Measurements from ENCODE around the gene TTF2.

Gene TTF2

DNA sequence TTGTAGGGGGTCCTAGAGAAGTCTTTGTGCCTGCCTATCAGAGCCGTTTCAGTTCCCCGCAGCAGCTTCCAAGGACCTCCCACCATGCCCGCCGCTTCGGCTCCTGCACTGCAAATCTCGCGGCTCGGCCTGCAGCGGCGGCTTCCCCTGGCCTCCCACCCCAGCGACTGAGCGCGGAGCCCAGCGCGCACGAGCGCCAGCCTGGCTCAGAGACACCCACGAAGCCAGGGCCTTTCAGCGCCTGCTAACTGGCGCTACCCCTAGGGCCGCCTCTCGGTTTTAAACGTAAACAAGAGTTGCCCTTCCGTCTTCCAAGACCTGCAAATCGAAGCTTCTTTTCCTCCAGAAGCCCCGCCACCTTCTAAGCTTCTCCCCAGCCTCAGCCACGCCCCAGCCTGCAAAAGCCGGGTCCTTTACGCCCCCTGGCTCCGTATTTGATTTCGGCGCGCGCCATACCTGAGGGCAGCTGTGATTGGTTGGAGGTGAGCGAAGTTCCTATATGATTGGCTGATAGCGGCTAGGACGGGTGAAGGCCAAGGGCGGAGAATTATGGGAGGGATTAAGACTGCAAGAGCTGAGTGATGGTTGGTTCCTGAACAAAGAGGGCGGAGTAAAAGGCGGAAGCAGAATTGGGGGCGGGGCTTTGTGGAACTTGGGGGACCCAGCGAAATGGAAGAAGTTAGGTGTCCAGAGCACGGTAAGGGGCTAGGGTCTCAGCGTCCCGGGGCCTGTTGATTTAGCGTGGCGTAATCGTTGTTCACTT, at the start of gene TTF2:
TTF2 (plus strand) TSS at position 649 of the 763 bp plus-strand sequence; CDS start at position 670, 21 bp downstream.
- peak; percentile 79 to 98 (median 88) for DNase-seq
- intact Hi-C loops (cut with DNase I), result loop anchor here (5.0 kb wide), 1 partner anchor 488 kb away; the partner anchor contains the start of gene CD58

DNA sequence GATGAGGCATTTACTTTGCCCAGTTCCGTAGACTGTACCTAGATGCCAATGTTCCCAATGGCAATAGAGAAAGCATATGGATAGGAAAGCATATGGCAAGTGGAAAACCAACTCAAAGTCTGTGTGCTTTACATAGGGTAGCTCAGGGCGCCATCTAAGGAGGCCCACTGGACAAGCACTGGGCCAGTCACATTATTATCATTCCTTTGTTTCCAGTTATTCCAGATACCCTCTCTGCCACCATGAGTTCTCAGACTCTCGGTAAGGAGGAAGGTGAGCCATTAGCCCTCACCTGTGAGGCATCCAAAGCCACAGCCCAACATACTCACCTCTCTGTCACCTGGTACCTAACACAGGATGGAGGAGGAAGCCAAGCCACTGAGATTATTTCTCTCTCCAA, 48.8 kb upstream of the TTF2 start:
- intact Hi-C loops (cut with DNase I), result no loop called here
- DNase-seq, result no peak

DNA sequence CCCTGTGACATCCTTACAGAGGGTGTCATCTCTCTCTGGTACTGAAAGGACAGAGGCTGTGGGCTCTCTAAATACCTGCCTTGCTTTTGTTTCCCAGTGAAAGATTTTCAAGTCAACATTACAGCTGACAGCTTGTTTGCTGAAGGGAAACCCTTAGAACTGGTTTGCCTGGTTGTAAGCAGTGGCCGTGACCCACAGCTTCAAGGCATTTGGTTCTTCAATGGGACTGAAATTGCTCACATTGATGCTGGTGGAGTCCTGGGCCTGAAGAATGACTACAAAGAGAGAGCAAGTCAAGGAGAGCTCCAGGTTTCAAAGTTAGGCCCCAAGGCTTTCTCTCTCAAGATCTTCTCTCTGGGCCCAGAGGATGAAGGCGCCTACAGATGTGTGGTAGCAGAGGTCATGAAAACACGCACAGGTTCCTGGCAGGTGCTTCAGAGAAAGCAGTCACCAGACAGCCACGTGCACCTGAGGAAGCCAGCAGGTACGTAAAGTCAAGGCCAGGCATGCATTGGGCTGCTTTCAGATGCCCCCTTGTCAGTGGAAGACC, 46.7 kb upstream of the TTF2 start:
- DNase-seq, result no peak
- intact Hi-C loops (cut with DNase I), result no loop called here

DNA sequence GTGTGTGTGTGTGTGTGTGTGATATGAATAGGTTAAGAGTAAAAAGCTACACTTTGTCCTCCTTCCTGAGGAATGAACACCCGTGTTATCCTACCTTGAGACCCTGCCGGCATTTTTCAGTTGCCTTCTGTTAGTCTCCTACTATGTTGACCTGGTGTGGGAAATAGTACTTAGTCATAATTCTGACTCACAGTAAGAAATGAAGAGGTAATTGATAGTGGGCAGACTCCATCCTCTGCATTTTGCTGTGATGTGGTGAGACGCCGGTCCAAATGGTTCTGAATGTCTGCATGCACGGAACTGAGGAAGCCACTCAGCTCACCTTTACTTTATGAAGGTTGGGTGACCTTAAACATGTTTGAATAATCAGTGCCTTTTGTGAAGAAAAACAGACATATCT, 45.9 kb upstream of the TTF2 start:
- DNase-seq, result no peak
- intact Hi-C loops (cut with DNase I), result no loop called here

DNA sequence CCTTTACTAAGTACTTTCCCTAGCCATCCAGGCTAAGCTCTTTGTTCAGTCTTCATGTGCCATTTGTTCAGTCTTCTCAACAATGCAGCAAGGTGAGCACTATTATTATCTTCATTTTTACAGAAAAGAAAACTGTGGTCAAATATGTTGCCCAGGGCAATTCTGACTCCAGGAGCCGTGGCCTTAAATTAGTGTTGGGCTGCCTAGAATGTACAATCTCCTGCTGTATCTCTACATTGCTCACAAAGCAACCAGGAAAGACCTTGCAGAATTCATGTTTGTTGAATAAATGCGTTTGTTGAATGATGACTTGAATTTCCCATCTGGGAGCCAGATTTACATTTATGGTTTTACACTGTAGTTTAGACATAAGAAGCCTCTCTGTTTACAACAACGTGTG, 44.4 kb upstream of the TTF2 start:
- DNase-seq, result no peak
- intact Hi-C loops (cut with DNase I), result no loop called here

DNA sequence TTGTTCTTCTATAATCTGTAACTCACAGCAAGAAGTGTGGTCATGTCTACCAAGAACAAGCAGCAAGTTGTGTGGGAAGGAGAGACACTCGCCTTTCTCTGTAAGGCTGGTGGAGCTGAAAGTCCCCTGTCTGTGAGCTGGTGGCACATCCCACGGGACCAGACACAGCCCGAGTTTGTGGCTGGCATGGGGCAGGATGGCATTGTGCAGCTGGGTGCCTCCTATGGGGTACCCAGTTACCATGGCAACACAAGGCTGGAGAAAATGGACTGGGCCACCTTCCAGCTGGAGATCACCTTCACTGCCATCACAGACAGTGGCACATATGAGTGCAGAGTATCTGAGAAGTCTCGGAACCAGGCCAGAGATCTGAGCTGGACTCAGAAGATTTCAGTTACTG, 43.1 kb upstream of the TTF2 start:
- DNase-seq, result peak in 5 of 10 donors; percentile 17 to 85 (median 75)
- intact Hi-C loops (cut with DNase I), result no loop called here

DNA sequence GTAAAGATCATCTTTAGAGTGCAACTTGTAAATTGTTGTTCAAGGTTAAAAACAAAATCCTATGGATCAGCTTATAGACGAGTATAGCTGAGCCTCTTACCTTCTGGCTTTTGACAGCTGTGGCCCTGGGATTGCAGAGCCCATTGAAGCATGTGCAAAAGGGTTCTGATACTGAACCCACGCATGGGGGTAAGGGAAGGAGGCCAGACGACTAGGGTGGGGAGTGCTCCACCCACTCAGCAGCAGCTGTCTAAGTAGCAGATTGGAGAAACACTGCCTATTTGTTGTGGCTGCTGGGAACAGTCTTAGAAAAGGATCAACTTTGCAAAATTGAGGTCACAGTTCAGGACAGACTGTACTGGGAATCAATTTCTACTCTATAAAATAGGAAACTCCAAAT, 42.5 kb upstream of the TTF2 start:
- DNase-seq, result peak in 5 of 10 donors; percentile 22 to 78 (median 33)

DNA sequence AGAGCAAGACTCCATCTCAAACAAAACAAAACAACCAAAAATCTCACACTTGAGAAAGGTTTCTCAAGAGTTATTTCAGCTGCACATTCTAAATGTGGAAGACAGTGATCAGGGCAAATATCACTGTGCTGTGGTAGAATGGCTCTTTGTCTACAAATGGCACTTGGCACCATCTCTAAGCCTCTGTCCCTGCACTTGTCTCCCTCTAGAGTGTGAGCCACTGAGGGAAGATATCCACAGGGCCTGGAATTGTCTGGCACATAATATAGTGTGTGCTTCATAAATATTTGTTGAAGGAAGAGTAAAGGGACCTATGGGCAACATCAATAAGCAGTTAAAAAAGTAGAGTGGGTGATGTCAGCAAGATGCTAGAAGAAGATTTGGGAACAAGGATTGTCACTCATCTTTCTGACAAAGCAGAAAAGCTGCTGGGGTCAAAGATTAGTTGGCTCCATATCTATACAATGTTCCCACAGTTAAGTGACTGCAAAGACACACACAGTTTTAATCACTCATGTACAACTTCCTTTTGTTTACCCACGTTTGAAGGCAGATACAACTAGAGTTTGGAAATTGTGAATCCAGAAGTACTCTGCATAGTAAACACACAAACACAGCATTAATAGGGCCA, 39.5 kb upstream of the TTF2 start:
- intact Hi-C loops (cut with DNase I), result no loop called here
- peak in 1 of 10 donors; percentile 31 for DNase-seq

More for the DNA sequence above, 42.5 kb upstream of the TTF2 start:
- intact Hi-C loops (cut with DNase I), result no loop called here

DNA sequence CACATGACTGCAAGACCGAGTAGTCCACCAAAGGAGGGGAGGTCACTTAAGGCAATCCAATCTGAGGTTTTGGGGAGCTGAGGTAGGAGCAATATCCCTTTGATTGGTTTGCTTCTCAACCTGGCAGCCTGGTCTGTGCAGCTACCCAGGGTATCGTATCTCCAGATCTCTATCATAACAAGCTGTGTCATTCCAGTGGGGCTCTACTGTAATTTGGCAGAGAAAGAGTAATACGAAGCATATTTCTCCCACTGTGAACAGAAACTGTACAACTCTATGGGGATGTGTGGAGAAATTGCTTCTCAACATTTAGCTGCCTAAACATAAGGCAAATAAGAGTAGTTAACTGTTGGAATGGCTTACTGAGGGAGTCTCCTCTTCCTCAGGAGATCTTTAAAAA, 38.0 kb upstream of the TTF2 start:
- intact Hi-C loops (cut with DNase I), result no loop called here
- DNase-seq, result no peak

DNA sequence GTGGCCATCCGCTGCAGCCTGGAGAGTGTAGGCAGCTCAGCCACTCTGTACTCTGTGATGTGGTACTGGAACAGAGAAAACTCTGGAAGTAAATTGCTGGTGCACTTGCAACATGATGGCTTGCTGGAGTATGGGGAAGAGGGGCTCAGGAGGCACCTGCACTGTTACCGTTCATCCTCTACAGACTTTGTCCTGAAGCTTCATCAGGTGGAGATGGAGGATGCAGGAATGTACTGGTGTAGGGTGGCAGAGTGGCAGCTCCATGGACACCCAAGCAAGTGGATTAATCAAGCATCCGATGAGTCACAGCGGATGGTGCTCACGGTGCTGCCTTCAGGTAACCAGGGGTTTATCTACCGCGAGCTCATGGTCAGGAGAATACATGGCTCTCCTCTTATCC, 34.6 kb upstream of the TTF2 start:
- intact Hi-C loops (cut with DNase I), result no loop called here
- no peak for DNase-seq

DNA sequence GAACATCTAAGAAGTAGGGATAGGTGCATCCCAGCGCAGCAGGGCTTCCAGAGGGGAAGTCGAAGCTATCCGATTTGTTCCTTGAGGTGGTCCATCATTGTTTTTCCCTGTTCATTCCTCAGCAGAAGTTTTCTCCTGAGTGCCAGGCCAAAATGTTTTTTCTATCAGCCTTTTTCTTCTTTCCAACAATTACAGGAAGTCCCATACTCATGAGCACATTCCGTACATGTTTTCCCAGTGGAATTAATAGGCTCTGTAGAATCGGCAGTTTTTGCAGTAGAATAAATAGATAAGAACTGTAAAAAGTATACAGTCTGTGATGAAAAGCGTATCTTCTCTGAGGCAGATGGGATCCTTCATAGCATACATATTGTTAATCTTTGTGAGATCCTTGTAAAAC, 33.8 kb upstream of the TTF2 start:
- no peak for DNase-seq
- intact Hi-C loops (cut with DNase I), result no loop called here

DNA sequence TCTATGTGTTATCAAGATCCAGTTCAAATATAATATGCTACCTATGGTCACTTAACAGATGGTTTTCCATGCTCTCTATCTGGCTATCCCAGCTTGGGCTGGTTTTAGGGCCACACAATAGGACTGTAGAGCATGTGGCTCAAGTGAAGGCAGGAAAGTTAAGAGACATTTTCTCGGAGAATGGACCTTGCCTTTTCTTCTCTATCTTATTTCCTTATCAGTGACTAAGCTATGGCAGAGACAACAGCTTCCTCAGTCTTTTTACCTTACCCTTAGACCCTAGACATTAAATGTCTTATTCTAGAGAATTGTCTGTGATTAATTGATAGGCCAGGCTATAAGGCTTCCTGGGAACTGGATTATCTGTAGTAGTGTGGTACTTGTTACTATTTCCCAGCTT, 30.4 kb upstream of the TTF2 start:
- intact Hi-C loops (cut with DNase I), result no loop called here
- no peak for DNase-seq

DNA sequence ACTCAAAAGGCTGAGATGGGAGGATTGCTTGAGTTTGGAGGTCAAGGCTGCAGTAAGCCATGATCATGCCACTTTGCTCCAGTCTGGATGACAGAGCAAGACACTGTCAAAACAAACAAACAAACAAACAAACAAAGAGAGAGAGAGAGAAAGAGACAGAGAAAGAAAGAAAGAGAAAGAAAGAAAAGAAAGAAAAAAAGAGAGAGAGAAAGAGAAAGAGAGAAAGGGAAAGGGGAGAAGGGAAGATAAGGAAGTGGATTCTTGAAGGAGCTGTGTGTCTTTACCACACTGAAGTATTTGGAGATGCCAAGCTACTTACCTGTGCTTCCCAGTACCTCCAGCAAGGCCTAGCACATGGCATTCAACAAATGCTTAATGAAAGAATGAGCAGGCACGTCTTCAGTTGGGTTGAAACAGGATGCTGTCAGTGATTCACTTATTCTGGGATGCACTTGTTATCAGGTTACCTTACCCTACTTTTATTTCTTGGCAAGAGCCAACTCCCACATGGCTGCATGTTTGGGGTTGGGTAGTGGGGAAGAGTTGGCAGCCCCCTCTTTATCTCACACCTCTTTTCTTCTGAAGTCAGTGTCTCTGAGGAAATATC, 29.8 kb upstream of the TTF2 start:
- intact Hi-C loops (cut with DNase I), result no loop called here
- DNase-seq, result no peak

DNA sequence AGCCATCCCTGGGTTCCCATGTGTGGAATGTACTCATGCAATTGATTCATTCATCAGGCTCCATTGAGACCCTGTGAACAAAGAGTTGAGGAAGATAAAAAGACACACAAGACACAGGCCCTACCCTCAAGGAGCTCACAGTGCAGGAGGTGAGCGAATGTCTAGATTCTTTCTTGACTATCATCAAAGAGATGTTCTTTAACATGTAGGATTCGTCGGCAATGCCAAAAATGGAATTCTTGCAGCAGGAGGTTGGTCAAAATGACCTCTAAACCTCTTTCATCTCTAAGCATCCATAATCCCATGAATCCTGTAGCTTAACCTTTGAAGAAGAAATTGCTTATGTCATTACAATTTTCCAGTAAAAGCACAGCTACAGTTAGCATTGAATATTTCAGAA, 27.9 kb upstream of the TTF2 start:
- intact Hi-C loops (cut with DNase I), result no loop called here
- DNase-seq, result no peak

DNA sequence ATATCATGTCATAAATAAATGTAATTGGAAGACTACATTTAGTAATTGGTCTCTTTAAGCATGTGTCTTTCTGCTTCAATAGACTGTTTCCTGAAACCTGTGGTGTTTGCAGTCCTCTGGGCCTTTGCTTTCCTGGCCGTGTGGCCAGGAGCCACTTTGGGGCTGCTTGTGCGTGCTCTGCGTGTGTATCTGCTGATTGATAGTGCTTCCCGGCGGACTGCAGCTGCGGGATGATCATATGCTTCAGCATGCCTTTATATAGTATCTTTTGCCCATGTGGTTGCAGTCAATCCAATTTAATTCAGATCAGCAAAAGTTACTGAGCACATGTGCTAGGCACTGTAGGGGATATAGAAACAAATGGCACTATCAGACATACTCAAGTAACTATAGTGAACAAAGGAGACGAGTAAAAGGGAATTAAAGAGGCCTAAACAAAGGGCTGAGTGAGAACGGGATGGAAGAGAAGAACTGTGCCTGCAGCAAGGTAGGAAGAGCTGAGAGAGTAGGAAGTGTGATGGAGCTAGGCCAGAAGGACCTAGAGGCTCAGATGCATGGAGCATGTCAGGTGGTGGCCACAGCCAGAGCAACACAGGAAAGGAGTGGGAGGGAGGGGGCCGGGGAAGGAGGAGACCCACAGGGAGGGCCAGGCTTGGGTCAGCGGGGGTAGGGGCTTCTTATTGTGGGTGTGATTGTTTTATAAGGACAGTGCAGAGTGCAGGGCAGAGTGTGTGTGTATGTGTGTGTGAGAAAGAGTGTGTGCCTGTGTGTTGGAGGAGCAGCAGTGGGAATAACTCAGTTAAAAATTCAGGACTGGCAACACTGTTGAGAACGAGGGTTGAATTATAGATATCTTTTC, 27.2 kb upstream of the TTF2 start:
- peak in 1 of 10 donors; percentile 86 for DNase-seq

DNA sequence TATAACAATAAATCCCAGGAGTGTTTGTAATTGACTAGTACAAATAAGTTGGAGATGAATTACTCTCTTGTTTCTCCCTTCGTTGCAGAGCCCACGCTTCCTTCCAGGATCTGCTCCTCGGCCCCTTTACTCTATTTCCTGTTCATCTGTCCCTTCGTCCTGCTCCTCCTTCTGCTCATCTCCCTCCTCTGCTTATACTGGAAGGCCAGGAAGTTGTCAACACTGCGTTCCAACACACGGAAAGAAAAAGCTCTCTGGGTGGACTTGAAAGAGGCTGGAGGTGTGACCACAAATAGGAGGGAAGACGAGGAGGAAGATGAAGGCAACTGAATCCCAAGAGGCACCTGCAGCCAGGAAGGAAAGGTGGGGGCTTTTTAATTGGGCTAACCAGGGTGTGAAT, 26.4 kb upstream of the TTF2 start:
- DNase-seq, result no peak
- intact Hi-C loops (cut with DNase I), result no loop called here

More for the DNA sequence above, 27.2 kb upstream of the TTF2 start:
- intact Hi-C loops (cut with DNase I), result no loop called here

DNA sequence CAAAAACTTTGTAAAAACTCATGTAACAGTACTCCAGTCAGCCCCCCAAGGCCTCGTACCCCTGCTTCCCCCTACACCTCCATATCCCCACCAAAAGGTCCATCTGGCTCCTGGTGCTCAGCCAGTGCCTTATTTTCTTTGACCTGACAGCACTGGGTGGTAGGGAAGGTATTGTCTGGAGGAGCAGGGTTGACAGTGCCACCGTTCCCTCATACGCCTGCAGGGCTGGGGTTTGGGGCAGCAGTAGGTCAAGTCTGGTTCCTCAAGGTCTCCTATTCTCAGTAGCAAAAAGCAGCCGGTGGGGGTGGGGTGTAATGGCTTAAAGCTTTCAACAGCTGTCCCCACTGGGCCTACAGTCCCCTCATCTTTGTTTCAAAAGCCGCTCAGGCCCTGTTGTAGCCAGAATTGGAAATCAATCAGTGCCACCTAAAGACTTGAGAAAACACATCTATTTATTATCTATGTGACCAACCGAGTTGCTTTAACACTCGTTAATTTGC, 25.3 kb upstream of the TTF2 start:
- intact Hi-C loops (cut with DNase I), result no loop called here
- peak in 1 of 10 donors; percentile 38 for DNase-seq

DNA sequence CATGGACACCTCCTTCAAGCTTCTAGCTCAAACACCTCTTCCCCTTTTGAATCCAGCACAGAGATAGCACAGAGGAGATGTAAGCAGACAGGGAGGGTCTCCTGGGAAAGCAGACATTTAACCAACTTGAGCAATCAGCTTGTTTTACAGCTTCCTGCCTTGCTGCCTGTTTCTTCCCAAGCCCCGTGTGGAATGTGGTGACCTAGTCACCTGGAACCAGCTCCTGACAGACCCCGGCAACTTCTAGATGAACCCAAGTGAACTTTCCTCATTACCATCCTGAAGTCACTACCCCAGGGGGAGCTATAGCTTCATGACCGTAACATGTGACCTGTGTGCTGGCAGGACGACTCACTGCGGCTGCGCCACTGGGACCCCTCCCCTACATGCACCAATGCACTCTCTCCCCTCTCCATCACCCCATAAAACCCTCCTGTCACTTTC, 24.1 kb upstream of the TTF2 start:
- intact Hi-C loops (cut with DNase I), result no loop called here
- no peak for DNase-seq

DNA sequence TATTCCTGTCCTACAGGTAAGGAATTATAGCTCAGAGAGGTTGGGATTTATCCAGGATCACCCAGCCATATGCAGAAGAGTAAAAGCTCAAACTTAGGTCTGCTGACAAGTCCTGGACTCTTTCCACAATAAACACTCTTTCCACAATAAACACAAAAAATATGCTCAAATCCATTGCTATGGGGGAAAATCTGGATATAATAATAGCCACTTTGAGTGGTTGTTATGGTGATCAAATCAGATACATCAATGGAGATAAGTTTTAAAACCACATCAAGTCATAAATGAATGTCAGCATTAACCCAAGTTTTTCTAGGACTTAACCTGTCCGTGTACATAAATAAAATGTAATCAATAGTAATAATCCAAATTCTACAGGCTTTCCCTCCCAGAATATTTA, 22.3 kb upstream of the TTF2 start:
- DNase-seq, result no peak

DNA sequence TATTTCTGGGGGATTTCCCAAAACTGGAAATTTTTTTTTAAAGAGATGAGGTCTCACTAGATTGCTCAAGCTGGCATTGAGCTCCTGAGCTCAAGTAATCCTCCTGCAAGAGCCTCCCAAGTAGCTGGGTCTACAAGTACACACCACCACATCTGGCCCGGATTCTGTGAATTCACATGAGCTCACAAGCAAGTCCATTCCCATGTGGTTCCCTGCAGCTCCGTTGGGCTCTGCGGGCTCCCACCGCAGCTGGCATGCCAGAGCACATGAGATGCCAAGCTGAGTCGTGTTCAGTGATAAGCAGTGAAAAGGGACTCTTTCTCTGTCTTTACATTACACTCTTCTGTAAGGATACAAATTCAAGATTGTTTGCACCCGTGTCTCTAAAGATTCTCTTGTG, 21.9 kb upstream of the TTF2 start:
- intact Hi-C loops (cut with DNase I), result no loop called here
- peak in 1 of 10 donors; percentile 63 for DNase-seq

More for the DNA sequence above, 22.3 kb upstream of the TTF2 start:
- intact Hi-C loops (cut with DNase I), result no loop called here
